ENCODE results near the gene RASA1.

The RASA1 gene

DNA sequence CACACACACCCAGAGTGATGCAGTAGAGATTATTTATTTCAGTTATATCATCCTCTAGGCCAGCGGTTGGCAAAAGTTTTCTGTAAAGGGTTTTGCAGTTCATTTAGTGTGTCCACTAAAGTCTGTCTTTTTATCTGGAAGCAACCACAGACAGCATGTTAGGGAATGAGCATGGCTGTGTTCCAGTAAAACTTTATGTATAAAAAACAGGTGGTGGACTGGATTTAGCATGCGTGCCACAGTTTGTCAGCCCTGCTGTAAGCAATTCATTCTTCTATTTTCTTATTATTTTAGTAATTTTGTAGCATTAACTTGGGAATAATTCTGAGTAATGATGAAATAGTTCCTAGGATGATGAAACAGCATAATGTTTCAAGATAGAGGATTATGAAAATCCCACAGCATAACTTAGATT, 93.4 kb downstream of the RASA1 start:
- no peak for DNase-seq (ENCODE audit: low read depth)

DNA sequence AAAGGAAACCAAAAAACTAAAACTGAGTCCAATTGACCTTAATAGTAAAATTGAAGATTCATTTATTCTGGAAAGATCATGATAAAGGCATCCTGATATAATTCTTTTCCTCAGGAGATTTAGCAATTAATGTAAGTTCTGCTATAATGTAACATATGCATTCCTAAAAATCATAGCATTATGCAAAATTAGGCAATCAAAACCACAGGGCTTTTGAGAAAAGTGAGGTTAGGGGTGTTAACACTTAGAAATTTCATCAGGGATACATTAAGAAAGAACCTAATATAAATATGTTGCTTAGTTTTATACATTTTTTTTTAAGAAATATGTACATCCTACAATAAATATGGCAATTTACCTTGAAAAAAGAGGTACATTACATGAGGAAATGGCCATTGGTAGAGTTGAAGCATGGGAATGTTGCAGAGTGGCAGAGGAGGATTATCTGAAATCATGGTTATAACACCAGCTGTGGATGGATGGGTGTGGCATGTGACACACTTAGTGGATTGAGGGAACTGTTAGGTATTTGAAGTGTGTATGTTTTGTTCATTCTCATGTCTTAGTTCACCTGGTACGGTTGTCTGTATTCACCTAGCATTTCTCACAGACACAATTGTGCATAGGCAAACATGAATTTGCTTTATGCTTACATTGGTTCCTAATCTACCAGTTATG, 94.0 kb downstream of the RASA1 start:
- DNase-seq (ENCODE audit: low read depth) = no peak

DNA sequence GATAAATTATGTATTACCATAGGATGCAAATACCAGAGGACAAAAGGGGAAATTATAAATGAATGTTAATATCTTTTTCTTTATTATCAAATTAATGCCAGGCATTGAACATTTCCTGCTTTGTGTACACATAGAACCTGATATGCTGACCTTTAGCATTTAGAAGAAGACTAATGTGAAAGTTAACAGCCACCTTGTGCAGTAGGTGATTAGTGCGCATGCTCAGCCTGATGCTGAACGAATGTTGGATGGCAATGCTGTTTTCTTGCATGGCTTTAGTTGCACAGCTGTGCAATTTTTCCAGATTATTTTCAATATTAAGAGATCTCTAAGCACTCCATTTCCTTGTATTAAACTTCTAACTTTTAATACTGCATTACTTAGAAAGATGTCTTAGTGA, 99.6 kb downstream of the RASA1 start:
- no peak for DNase-seq (ENCODE audit: low read depth)

DNA sequence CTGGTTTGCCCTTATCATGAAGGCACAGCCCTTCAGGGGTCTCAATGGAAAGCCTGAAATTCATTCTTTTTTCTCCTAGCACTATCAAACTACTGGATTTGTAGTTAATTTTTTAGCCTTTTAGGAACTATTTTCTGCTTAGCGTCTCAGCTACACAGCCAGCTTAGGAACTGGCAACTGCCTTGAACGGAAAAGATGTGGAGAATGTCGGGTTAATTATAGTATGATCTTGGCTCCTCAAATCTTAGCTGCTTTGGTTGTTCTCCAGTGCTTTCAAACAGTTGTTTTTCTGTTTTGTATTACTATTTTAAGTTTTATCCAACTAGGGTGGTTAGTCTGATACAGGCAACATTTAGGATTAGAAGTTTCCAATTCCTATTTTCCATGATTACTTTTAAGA, 100.9 kb downstream of the RASA1 start:
- no peak for DNase-seq (ENCODE audit: low read depth)

DNA sequence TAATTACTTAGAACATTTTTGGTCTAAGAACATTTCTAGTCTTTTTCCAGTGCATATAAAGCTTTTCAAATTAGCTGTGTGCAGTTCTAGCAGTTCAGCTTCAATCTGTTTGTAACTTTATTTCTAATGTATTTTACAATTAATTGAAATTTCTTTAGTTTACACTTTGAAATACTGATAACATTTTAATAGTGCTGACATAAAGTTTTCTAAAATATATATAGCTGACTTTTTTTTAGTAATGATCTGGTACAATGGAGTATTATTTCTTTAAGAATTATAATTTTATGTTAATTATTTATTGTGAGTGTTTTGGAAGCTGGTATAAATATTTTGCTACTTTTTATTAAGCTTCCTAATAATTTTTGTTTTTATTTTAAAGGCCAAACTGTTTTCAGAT, 101.7 kb downstream of the RASA1 start:
- DNase-seq (ENCODE audit: low read depth) = no peak

DNA sequence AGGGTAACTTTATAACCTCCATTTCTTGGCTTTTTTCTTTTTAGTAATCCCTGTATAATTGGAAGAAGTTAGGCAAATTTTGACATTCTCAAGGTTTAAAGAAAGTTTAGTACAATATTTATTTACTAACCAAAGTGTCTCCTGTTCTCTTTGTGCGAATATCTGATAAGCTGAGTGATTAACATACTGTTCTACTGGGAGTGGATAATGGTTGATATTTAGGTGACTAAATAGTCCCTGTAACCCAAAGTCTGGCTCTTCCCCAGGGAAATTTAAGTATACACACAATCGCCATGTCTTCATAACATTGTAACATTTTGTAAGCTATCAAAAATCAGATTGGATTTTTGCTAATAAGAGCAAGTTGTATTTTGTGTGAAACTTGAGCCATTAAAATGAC, 105.0 kb downstream of the RASA1 start:
- no peak for DNase-seq (ENCODE audit: low read depth)

DNA sequence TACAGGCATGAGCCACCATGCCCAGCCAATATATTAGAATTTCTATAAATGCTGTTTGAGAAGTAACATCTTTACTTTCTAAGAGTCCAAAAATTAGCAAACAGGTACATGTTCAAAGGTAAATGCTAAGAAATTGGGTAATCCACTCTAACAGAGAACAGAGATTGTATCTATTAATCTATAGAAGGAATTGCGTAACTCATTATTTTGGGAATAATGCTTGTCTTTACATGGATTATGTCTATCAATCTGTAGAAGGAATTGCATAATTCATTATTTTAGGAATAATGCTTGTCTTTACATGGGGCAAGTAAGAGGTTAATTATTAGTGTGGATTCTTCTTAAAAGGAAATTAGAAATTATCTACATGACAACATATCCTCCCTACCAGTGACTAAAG, 114.5 kb downstream of the RASA1 start:
- no peak for DNase-seq (ENCODE audit: low read depth)

DNA sequence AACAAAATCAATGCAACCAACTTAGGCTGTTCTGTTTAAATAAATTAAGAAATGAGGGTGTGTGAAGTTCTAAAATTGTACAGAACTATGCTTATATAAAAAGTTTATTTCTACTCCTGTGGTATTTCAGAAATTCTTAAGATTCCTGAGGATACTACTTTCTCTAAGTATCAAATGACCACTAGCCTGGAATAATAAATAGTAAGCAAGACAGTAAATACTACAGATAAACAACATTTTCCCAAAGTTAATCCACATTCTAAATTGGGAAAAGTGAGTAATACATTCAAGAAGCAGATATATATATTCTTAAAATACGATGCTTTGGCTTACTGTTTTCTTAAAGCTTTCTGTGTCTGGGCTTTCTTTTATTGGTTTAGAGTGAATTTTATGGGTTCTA, 115.5 kb downstream of the RASA1 start:
- DNase-seq (ENCODE audit: low read depth) = no peak

DNA sequence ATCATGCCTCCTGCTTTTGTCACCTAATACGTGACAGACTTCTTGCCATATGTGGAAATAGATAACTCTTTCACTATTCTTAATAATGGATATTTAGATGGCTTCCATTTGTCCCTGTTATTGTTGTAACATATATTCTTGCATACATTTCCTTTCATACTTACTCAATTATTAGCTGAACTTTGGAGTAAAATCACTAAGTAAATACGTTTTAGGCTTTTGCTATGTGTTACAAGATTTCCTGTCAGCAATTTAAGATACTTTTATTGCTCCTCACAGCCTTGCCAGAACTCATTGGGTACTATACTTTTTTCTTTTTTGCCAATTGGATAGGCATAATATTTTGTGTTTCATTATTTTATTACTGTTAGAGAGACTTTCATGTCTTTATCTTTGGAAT, 118.1 kb downstream of the RASA1 start:
- DNase-seq (ENCODE audit: low read depth) = no peak

DNA sequence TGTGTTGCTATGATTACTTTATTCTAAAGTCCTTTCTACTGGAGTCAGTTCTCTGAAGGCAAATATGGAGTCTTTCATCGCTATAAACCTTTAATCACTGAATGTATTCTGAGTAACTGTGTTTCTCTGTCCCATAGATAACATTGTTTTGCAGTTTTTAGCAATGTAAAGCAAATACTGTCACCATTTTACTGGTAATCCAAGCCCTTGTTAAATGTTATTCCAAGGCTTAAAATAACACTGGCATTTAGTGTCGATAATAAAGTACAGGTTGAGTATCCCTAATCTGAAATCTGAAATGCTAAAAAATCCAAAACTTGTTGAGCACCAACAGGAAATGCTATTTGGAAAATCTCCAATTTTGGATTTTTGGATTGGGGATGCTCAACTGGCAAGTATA, 120.4 kb downstream of the RASA1 start:
- DNase-seq (ENCODE audit: low read depth) = no peak

DNA sequence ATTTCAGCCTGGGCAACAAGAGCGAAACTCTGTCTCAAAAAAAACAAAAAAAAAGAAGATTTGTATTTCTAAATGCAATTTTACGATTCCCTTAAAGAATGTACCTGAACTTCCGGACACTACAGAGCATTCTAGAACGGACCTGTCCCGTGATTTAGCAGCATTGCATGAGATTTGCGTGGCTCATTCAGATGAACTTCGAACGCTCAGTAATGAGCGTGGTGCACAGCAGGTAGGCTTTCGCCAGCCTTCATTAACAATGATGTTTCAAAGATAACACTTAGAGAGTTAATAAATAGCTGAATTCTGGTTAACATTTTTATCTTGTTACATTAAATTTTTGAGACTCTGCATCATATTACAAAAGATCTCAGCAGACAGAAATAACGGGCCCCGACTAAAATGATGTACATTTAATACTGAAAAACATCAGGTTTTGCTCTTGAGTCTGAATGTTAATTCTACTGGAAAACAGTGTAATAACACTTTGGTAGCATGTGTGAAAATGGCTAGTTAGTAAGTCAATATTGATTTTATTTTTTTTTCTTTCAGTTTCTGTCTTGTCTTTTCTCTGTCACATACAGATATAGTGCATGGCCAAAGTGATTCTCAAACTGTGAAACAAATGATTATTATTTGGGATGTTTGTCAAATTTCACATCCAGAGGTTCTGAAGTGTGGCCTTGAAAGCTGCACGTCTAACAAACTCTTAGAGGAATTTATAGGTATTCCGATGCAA, 121.8 kb downstream of the RASA1 start:
- DNase-seq (ENCODE audit: low read depth) = no peak

DNA sequence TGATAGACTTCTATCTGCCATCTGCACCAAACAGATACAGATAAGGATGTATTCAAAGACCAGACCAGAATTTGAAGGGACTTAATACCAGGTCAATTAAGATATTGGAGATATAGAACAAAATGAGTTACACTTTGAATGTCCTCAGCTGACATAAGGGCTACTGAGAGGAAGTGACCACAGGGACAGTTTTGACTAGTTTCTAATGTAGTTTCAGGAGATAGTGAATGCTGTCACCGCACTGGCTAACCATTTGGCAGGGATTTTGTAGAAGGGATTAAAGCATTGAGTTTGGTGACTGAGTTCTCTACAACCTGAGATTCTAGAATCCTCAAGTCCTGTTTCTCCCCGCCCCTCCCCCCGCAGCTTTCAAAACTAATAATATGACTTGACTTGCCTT, 122.4 kb downstream of the RASA1 start:
- no peak for DNase-seq (ENCODE audit: low read depth)

DNA sequence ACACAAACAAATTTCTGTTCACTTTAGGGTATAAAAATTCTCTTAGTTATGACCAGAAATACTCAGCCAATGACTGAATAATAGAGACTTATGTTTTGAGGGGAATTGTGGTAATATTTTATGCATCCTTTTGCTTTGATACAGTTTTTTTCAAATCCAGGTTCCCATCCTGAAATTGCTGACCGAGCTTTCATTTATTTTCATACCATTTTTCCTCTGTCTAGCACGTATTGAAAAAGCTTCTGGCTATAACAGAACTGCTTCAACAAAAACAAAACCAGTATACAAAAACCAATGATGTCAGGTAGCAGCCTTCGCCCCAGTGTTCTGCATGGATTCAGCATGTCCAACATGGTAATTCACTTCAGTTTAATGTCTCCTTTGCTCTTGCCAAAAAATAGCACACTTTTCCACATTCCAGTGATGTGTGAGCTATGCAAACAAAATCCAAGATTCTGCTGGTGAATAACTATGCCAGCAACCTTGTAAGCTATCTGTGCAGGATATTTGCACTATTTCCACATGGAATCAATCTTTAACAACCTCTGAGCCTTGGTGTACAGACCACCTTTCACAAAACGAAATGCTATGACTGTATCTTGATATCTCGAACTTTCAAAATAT, 123.0 kb downstream of the RASA1 start:
- no peak for DNase-seq (ENCODE audit: low read depth)

DNA sequence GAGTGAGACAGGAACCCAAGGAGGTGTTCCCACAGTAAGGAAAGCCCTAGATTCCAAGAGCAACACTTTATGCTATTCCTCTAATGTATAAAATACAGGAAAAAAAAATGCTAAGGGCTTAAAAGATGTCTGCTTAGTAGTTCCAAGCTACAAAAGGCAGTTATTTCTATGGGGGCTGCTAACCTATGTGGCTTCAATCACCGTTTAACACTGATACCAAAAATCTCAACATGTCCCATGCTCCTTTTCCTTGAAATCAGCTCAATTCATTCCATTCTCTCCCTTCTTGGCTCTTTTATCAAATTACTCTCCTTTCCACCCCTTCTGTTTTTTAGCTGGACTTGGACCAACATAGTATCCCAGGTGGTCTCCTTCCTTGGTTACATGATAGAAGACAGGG, 124.5 kb downstream of the RASA1 start:
- DNase-seq (ENCODE audit: low read depth) = no peak

DNA sequence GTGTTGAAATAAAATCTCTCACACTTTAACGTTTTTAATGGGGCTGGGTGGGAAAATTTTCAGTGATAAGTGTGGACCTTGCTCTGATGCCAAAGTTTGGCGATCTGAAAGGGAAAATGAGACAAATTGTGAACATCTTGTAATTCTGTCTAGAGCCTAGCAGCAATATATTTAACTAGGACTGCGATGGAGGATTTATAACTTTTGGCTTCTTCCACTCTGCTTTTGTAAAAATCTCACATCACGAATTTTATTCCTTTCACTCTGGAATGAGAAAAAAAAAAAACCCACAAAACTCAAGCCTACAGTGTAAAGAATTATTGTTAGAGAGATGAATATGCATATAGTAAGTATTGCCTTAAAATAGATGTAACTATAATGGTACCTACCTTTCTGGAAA, 125.1 kb downstream of the RASA1 start:
- DNase-seq (ENCODE audit: low read depth) = no peak

DNA sequence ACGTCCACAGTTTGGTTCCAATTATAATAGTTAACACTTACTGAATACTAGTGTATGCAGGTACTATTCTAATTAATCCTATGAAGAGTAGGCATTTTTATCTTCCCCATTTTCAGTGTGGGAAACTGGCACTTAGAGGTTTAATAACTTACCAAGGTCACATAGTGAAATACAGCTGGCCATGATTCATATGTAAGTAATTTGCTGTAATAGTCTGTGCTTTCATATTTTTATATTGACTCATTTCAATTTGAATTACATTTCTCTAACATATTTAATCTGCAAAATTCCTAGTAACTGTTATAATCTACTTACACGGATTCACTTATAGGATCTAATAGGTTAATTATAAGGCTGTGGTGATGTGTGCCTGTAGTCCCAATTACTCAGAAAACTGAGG, 125.6 kb downstream of the RASA1 start:
- no peak for DNase-seq (ENCODE audit: low read depth)

DNA sequence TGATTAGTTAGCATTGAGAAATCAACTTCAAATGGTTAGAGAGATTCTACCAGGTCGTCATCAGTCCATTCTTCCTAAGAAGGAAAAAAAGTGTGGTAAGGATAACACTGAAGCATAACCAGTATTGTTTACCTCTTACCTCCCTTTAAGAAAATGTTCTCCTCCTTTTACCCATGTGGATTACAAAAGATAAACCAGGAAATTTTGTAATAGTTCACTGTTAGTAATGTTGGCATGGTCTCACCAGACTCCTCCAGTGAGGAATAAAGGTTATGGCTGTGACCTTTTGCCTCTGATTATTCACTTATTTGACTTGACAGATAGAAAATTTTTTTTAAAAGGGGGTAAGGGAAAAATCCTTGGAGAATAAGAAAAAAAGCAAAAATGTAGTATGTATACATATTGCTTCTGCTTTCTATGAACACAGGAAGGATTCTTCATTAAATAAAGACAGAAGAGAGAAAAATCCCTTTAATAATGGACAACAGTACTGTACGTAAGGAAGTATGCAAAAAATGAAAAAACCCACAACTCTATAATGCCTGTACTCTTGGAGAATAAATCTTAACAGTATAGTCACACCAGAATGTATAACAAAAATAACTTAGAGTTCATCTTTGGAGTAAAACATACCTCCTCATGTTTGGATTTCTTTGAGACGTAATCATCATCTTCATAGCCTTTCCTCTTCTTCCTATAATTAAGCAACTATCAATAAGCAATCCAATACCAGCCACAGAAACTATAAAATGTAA, 126.9 kb downstream of the RASA1 start:
- DNase-seq (ENCODE audit: low read depth) = no peak

DNA sequence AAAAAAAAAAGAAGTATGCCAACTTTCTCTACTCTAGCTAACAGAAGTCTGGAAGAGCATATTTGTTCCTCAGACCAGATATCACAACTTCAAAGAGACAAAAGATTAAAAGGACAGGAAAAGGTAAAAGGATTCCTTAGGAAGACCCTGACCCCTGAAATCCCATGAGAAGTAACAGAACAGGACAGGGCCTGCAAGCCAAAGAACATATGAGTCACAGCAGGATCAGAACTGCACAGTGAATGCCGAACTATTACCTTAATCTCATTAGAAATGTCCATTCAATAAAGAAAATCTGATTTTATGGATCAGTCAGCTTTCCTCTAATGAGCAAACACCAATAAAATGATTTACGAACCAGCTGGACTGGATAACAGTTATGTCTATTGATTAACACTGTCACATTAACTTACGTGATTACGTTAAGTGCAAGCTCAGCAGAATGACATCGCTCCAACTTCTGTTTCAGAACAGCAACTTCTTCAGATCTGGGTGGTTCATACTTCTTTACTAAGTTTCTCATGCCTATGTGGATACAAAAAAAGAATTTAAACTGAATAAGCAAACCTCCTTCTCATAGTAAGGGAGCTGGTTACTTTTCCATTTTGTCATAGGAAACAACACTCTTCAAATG, 131.4 kb downstream of the RASA1 start:
- no peak for DNase-seq (ENCODE audit: low read depth)

DNA sequence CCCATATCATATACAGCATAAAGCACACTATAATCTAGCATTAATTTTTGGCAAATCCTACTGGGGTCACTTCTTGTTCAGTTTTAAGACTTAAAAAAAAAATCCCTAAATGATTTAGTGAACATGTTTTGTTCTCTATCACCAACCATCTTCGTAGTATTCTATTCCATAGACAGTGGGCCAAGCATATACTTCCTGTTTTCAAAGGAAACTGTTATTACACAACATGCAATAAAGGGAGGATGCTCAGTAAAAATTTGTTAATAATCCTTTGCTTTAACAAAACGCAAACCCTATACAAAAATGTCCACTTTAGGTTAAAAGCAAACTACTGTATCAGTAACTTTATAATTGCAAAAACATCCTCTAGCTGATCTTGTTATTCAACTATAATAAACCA, 132.0 kb downstream of the RASA1 start:
- DNase-seq (ENCODE audit: low read depth) = no peak

DNA sequence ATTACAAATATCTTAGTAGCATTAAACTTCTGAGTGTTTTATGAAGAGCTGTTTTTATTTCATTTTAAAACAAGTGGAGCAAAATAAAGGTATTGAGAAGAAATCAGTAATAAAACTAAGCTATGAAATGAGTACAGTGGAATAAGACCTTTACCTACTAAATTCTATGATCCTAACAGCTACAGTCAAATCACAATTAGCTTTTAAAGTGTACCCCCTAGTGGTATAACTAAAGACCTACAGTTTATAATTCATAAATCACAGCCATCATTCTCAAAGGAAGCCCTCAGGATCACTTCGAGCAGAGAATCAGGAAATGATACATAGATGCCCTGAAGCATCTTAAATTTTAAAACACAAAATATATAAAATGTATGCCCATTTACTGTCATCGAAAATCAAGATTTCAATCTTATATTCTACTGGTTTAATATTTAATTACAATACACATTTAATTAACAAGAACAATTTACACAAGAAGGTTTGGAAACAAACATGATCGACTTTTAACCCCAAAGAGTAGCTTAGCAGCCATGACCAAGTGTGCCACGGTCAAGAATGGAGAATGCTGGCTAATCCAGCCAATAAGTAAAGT, 132.7 kb downstream of the RASA1 start:
- no peak for DNase-seq (ENCODE audit: low read depth)

DNA sequence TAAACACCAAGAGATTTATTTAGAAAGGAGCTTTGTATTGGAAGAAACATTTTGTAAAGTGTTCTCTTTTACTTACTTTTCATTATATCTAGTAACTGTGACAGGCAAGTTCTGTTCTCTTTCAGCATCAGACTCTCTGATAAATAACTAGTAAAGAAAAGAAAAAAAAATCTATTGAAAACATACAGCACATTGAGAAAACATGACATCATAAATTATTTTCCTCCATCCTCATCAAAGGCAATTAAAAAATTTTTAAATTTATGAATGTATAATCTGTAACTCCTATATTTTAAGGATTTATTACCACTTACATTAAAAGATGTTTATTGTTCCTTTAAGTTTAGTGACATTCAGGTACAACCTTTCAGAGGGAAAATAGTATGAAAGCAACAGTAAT, 133.9 kb downstream of the RASA1 start:
- no peak for DNase-seq (ENCODE audit: low read depth)

DNA sequence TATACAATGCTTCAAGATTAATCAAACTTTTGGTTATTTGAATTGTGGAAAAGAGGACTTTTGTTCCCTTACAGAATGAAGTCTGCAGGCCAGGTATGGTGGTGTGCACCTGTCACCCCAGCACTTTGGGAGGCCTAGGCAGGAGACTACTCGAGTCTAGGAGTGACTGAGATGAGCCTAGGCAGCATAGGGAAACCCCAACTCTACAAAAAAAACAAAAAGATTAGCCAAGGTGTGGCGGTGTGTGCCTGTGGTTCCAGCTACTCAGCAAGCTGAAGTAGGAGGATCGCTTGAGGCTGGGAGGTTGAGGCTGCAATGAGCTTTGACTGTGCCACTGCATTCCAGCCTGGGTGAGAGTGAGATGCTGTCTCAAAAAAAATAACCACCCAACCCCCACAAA, 135.7 kb downstream of the RASA1 start:
- DNase-seq (ENCODE audit: low read depth) = no peak
